HepG2 (cell line): Measurements from ENCODE around the gene ITGAX. TPM values are rescaled to one million over a fixed set of nuclear protein-coding genes. Genes with fewer than 3 reads are reported as not detected.

Source experiments
- ATAC-seq: fragments of 200-7000 bp; cut with Tn5 transposase; 3 replicates; pipeline ENCODE4 v1.9.1; 2020; ENCODE audit warnings: mild to moderate bottlenecking, moderate library complexity
- BruUV-seq: library from RNA; stranded (reverse); fragments of 400-500 nt; replicated peaks from 2 replicates; lab custom pipeline; 2021; lab: Mats Ljungman, UMichigan
- CTCF ChIA-PET: fragments of 300-600 bp; formaldehyde crosslinking; extraction: SDS; loops from one replicate; lab custom pipeline; 2021; ENCODE audit warnings: low total read pairs, inconsistent platforms, low intra/inter-chr PET ratio; lab: Yijun Ruan, JAX
- POLR2A ChIA-PET: fragments of 350-600 bp; sonication (Branson Sonifier 250); formaldehyde crosslinking; loops from one replicate; lab custom pipeline; 2020; ENCODE audit warnings: antibody characterized with exemption, inconsistent platforms; lab: Yijun Ruan, JAX
- DNase-seq: peaks from one replicate; pipeline ENCODE4 v3.0.0-alpha.2; 2015; ENCODE audit warnings: low spot score
- FAIRE-seq: peaks from 3 replicates; lab custom pipeline; 2011; peaks lifted over from hg19 to GRCh38; lab: Jason Lieb, UNC
- H2AFZ ChIP-seq: one replicate; pipeline ENCODE4 v1.6.1; 2011; ENCODE audit warnings: low read length, inconsistent platforms
- H3K27ac ChIP-seq: fragments of 300-600 bp; 3 replicates; pipeline ENCODE4 v1.8.0; 2011; ENCODE audit warnings: mixed run types, mild to moderate bottlenecking, mixed read lengths, low read length, inconsistent platforms; ENCODE audit not compliant: insufficient read depth; ENCODE audit errors: extremely low read length
- H3K27me3 ChIP-seq, 2 experiments: fragments of 200-600 bp in 1 of 2; 2 replicates in 1 of 2; 3 replicates in 1 of 2; pipeline versions ENCODE4 v1.6.0 to v1.8.0; 2011; ENCODE audit warnings: low read length in 2 of 2, mild to moderate bottlenecking in 2 of 2, moderate library complexity in 2 of 2, inconsistent platforms in 1 of 2; ENCODE audit not compliant: insufficient read depth in 2 of 2, control insufficient read depth in 1 of 2
- H3K36me3 ChIP-seq, 2 experiments: fragments of 200-600 bp in 1 of 2; replicated peaks in 1 of 2; 2 replicates in 1 of 2; 3 replicates in 1 of 2; pipeline versions ENCODE4 v1.5.1 to v1.8.0; 2011; ENCODE audit warnings: low read length in 2 of 2, inconsistent platforms in 1 of 2; ENCODE audit not compliant: insufficient read depth in 2 of 2, control insufficient read depth in 1 of 2
- H3K4me1 ChIP-seq: 2 replicates; pipeline ENCODE4 v1.5.1; 2012; ENCODE audit warnings: low read length, inconsistent platforms; ENCODE audit not compliant: insufficient read depth
- H3K4me2 ChIP-seq: 2 replicates; pipeline ENCODE4 v1.6.0; 2011; ENCODE audit warnings: low read depth, low read length, inconsistent platforms
- H3K4me3 ChIP-seq, 3 experiments: fragments of 200-600 bp in 1 of 3; sonication (generic), shearing (Covaris generic) in 1 of 3; replicated peaks in 1 of 3; 2 replicates each; pipeline ENCODE4 v1.5.1; 2011 to 2016; ENCODE audit warnings: low read length in 3 of 3, inconsistent platforms in 2 of 3, low read depth in 2 of 3, mild to moderate bottlenecking in 2 of 3, control low read depth in 1 of 3, mixed read lengths in 1 of 3; ENCODE audit not compliant: insufficient read depth in 1 of 3
- H3K79me2 ChIP-seq: one replicate; pipeline ENCODE4 v1.6.1; 2011; ENCODE audit warnings: low read length, inconsistent platforms; ENCODE audit not compliant: insufficient read depth
- H3K9ac ChIP-seq: 2 replicates; pipeline ENCODE4 v1.6.0; 2011; ENCODE audit warnings: mild to moderate bottlenecking, low read depth, low read length, inconsistent platforms; ENCODE audit not compliant: insufficient read depth
- H3K9me3 ChIP-seq: 2 replicates; pipeline ENCODE4 v1.5.1; 2012; ENCODE audit warnings: mild to moderate bottlenecking, low read length
- H4K20me1 ChIP-seq: 2 replicates; pipeline ENCODE4 v1.6.0; 2011; ENCODE audit warnings: inconsistent platforms, mild to moderate bottlenecking, low read length, moderate library complexity; ENCODE audit not compliant: insufficient read depth
- ISX ChIP-seq: sonication (generic); formaldehyde crosslinking; conservative IDR thresholded peaks from 2 replicates; pipeline ENCODE4 v1.5.0; 2020; ENCODE audit warnings: missing genetic modification reagents
- KLF12 ChIP-seq: sonication (generic); formaldehyde crosslinking; IDR thresholded peaks from 2 replicates; pipeline ENCODE4 v1.4.0; 2020; ENCODE audit warnings: missing genetic modification reagents, borderline replicate concordance
- MBD4 ChIP-seq: IDR thresholded peaks from 2 replicates; pipeline ENCODE4 v1.6.1; 2012; ENCODE audit warnings: low read length, inconsistent platforms, borderline replicate concordance
- MIER2 ChIP-seq: IDR thresholded peaks from 2 replicates; pipeline ENCODE4 v1.6.1; 2016; ENCODE audit warnings: missing biosample characterization, missing genetic modification reagents
- RCOR2 ChIP-seq: IDR thresholded peaks from 2 replicates; pipeline ENCODE4 v1.6.1; 2016; ENCODE audit warnings: missing biosample characterization, missing genetic modification reagents
- ZMYM3 ChIP-seq: sonication (generic); formaldehyde crosslinking; IDR thresholded peaks from 2 replicates; pipeline ENCODE4 v1.5.1; 2020; ENCODE audit warnings: mild to moderate bottlenecking, missing genetic modification reagents
- ZNF530 ChIP-seq: sonication (generic); formaldehyde crosslinking; IDR thresholded peaks from 2 replicates; pipeline ENCODE4 v1.5.0; 2020; ENCODE audit warnings: low read depth, mild to moderate bottlenecking, missing genetic modification reagents
- ZSCAN12 ChIP-seq: sonication (generic); formaldehyde crosslinking; IDR thresholded peaks from 2 replicates; pipeline ENCODE4 v1.9.0; 2021; ENCODE audit warnings: mild to moderate bottlenecking, missing genetic modification reagents
- WGBS: methylation state at CpG from one replicate; pipeline ENCODE4 v1.1.6; 2017; ENCODE audit warnings: low lambda C conversion rate; 5-methylcytosine and 5-hydroxymethylcytosine counted together
- in situ Hi-C: cut with HindIII; loops from 2 replicates; pipeline ENCODE4 v1.10.0; 2017; ENCODE audit warnings: low pct_unique_long_range_greater_than_20kb; ENCODE audit not compliant: extremely low pct_ligation_motif_present
- intact Hi-C: fragments of 100-400 bp; cut with micrococcal nuclease; formaldehyde crosslinking; loops from one replicate; pipeline ENCODE4 v1.10.0; 2022; ENCODE audit not compliant: unreplicated experiment
- polyA plus RNA-seq, 8 experiments: library from polyadenylated mRNA; depleted of rRNA in 3 of 8; stranded (reverse) in 7 of 8; unstranded in 1 of 8; fragments of >200 nt; fragmentation: Illumina TruSeq in 4 of 8; extraction: Trizol in 4 of 8; gene quantifications; 2 replicates each; pipeline versions ENCODE4 v1.2.1 to v1.2.3, GENCODE V29; 2011 to 2016; ENCODE audit warnings: low read depth in 4 of 8, missing spikeins in 1 of 8, mixed read lengths in 1 of 8; ENCODE audit not compliant: insufficient read depth in 1 of 8
- total RNA-seq, 5 experiments: library from RNA; depleted of rRNA; stranded (reverse); fragments of >200 nt; fragmentation: Illumina TruSeq; extraction: Trizol; gene quantifications; 2 replicates each; pipeline ENCODE4 v1.2.3, GENCODE V29; 2016; ENCODE audit warnings: low read depth in 1 of 5
- TF ChIP-seq, protein P1 (sequence below): sonication (generic); formaldehyde crosslinking; IDR thresholded peaks from 2 replicates; pipeline ENCODE4 v1.8.1; 2023; ENCODE audit warnings: mild to moderate bottlenecking, inconsistent platforms, moderate library complexity, missing genetic modification reagents, borderline replicate concordance
- TF ChIP-seq, protein P2 (sequence below): IDR thresholded peaks from 2 replicates; pipeline ENCODE4 v1.6.1; 2016; ENCODE audit warnings: low read depth, missing genetic modification reagents, missing compliant biosample characterization

The ITGAX gene
- total and polyA plus RNA-seq, 2 of the 13 experiments (the other 11 are each of a cell fraction or from before 2014, with no cell fraction given) = 0.32 TPM; not detected in 1

DNA sequence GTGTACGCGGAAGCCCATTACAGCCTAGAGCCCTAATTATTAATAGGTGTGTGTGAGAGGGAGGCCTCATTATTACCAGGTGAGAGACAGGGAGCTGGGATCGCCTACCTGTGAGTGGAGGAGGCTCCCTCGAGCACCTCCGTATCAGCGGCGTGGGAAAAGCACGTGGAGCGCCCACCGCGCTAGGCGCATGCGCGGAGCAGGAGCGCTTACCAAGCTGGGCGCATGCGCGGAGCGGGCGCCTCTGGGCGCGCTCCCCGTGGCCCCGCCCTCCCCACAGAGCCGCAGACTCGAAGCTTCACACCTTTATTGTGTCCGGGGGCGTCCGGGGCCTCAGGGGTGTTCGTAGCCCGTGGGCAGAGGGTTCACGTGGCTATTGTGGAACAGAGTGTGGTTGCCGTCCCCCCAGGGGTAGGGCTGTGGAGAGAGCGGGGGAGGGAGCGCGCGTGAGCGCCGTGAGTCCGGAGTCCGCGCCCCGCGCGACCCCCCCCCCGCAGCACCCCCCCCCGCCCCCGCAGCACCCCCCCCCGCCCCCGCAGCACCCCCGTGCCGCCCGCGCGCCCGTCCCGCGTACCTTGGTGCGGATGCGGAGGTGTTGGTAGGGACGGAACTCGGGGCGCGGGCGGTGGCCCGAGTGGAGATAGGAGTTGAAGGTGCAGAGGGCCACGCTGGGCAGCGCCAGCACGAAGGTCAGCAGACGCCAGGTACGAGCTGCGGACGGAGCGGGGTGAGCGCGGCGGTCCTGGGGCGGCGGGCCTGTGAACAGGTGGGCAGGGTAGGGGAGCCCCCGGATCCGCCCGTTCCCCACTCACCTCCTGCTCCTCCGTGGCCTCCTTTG is 72.7 kb downstream of the ITGAX start:
- BruUV-seq = no TSS peak
- 78% methylated on average over 69 of the region's 83 CpGs for WGBS
- intact Hi-C loops (no loop called here), in situ Hi-C loops (loop anchor here (25.0 kb wide), 1 partner anchor 215 kb away; the partner anchor contains the start of genes PYCARD, PYDC1 and TRIM72)
- ChIA-PET POLR2A (no interaction called here), CTCF (no interaction called here)
- ATAC-seq (no peak), DNase-seq (no peak), FAIRE-seq (no peak)
- Histone ChIP-seq H3K27me3 (peaks cover 0 to 19% of the 10 kb centered on the region in 2 experiments; a peak in 4 of 5 replicates), H3K4me2 (no peak overlapping the region), H2AFZ (no peak overlapping the region), H3K36me3 (no peaks in the 10 kb centered on the region), H3K79me2 (no peaks in the 10 kb centered on the region), H3K9ac (no peak overlapping the region), H3K4me1 (no peaks in the 10 kb centered on the region), H3K4me3 (no peak overlapping the region), H4K20me1 (no peaks in the 10 kb centered on the region), H3K27ac (no peak overlapping the region), H3K9me3 (no peaks in the 10 kb centered on the region)
- TF ChIP-seq RCOR2 = no peak
- TF ChIP-seq ISX (CRISPR knock-in tag) = no peak
- TF ChIP-seq MBD4 = no peak
- no peak for TF ChIP-seq ZMYM3 (CRISPR knock-in tag)
- TF ChIP-seq ZNF530 (CRISPR knock-in tag) = no peak
- no peak for TF ChIP-seq MIER2

DNA sequence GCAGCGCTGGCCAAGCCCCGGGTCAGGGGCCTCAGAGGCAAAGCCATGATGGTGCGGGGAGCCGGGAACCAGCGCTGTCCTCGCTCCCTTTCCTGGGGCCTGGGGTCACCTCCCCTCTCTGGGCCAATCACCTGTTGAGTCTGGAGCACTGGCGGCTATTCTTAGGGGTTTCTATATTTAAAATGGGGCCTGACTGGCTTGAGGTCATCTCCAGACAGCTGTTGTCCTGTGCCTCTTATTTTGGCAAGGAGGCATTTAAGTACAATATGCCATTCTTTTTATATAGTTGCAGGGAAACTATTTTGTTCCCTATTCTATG is 73.3 kb downstream of the ITGAX start, which contains the start of gene COX6A2:
TSS of gene COX6A2 (minus strand) at position 82 of the 319 bp plus-strand sequence. CDS start at position 47, 35 bp downstream.
- no peaks in the 10 kb centered on the region for H3K9me3 ChIP-seq
- ChIA-PET CTCF (no interaction called here), POLR2A (no interaction called here)
- in situ Hi-C loops (loop anchor here (25.0 kb wide), 1 partner anchor 216 kb away; the partner anchor contains the start of genes PYCARD, PYDC1 and TRIM72), intact Hi-C loops (no loop called here)
- H3K36me3 ChIP-seq = no peaks in the 10 kb centered on the region
- DNase-seq (no peak), FAIRE-seq (no peak), ATAC-seq (no peak)
- H4K20me1 ChIP-seq = no peaks in the 10 kb centered on the region
- H3K4me2 ChIP-seq = no peak within 1 kb of the TSS
- H3K4me3 ChIP-seq = no peak within 1 kb of the TSS
- no peaks in the 10 kb centered on the region for H3K79me2 ChIP-seq
- H3K4me1 ChIP-seq = no peaks in the 10 kb centered on the region
- H3K27me3 ChIP-seq = peaks cover 0 to 14% of the 10 kb centered on the region in 2 experiments; a peak in 4 of 5 replicates
- no peak within 1 kb of the TSS for H2AFZ ChIP-seq
- no peak within 1 kb of the TSS for H3K9ac ChIP-seq
- BruUV-seq = no TSS peak
- H3K27ac ChIP-seq = no peak within 1 kb of the TSS
- WGBS = 80% methylated on average over 7 of the region's 7 CpGs
- TF ChIP-seq, protein P1, sequence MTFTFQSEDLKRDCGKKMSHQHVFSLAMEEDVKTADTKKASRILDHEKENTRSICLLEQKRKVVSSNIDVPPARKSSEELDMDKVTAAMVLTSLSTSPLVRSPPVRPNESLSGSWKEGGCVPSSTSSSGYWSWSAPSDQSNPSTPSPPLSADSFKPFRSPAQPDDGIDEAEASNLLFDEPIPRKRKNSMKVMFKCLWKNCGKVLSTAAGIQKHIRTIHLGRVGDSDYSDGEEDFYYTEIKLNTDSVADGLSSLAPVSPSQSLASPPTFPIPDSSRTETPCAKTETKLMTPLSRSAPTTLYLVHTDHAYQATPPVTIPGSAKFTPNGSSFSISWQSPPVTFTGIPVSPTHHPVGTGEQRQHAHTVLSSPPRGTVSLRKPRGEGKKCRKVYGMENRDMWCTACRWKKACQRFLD (CRISPR knock-in tag) = no peak
- no peak for TF ChIP-seq ZSCAN12 (CRISPR knock-in tag)
- TF ChIP-seq, protein P2, sequence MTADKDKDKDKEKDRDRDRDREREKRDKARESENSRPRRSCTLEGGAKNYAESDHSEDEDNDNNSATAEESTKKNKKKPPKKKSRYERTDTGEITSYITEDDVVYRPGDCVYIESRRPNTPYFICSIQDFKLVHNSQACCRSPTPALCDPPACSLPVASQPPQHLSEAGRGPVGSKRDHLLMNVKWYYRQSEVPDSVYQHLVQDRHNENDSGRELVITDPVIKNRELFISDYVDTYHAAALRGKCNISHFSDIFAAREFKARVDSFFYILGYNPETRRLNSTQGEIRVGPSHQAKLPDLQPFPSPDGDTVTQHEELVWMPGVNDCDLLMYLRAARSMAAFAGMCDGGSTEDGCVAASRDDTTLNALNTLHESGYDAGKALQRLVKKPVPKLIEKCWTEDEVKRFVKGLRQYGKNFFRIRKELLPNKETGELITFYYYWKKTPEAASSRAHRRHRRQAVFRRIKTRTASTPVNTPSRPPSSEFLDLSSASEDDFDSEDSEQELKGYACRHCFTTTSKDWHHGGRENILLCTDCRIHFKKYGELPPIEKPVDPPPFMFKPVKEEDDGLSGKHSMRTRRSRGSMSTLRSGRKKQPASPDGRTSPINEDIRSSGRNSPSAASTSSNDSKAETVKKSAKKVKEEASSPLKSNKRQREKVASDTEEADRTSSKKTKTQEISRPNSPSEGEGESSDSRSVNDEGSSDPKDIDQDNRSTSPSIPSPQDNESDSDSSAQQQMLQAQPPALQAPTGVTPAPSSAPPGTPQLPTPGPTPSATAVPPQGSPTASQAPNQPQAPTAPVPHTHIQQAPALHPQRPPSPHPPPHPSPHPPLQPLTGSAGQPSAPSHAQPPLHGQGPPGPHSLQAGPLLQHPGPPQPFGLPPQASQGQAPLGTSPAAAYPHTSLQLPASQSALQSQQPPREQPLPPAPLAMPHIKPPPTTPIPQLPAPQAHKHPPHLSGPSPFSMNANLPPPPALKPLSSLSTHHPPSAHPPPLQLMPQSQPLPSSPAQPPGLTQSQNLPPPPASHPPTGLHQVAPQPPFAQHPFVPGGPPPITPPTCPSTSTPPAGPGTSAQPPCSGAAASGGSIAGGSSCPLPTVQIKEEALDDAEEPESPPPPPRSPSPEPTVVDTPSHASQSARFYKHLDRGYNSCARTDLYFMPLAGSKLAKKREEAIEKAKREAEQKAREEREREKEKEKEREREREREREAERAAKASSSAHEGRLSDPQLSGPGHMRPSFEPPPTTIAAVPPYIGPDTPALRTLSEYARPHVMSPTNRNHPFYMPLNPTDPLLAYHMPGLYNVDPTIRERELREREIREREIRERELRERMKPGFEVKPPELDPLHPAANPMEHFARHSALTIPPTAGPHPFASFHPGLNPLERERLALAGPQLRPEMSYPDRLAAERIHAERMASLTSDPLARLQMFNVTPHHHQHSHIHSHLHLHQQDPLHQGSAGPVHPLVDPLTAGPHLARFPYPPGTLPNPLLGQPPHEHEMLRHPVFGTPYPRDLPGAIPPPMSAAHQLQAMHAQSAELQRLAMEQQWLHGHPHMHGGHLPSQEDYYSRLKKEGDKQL (CRISPR knock-in tag) = no peak
- TF ChIP-seq KLF12 (CRISPR knock-in tag) = no peak
